Heart left ventricle (tissue), 16 donors: ENCODE results near the gene PPEF2. TPM values are rescaled to one million over a fixed set of nuclear protein-coding genes. Genes with fewer than 3 reads are reported as not detected.
A peak's percentile ranks its signal among the peaks of the same experiment; 100 is the strongest.

ENCODE experiments used
- ATAC-seq, 4 donors: fragments of 200-7000 bp; cut with Tn5 transposase; one replicate each; pipeline ENCODE4 v1.9.1; 2020 to 2022; ENCODE audit warnings: moderate library complexity in 4 of 4, mild to moderate bottlenecking in 3 of 4, moderate number of reproducible peaks in 1 of 4
- DNase-seq, 5 donors: peaks; one replicate each; pipeline ENCODE4 v3.0.0-alpha.2; 2020
- H3K27ac ChIP-seq, 12 donors: fragments of 200-600 bp; sonication (generic) in 4 of 12; one replicate each; pipeline versions ENCODE4 v1.5.0 to v1.8.0; 2016 to 2022; ENCODE audit warnings: mild to moderate bottlenecking in 2 of 12
- H3K27me3 ChIP-seq, 9 donors: fragments of 200-600 bp; sonication (generic) in 2 of 9; one replicate each; pipeline versions ENCODE4 v1.5.1 to v1.8.0; 2016 to 2022; ENCODE audit warnings: mild to moderate bottlenecking in 3 of 9
- H3K36me3 ChIP-seq, 9 donors: fragments of 200-600 bp; sonication (generic) in 2 of 9; one replicate each; pipeline versions ENCODE4 v1.5.0 to v1.8.0; 2018 to 2022; ENCODE audit warnings: mild to moderate bottlenecking in 2 of 9
- H3K4me1 ChIP-seq, 12 donors: fragments of 200-600 bp; sonication (generic) in 4 of 12; one replicate each; pipeline versions ENCODE4 v1.5.0 to v1.8.0; 2016 to 2022; ENCODE audit warnings: mild to moderate bottlenecking in 3 of 12
- H3K4me3 ChIP-seq, 12 donors: fragments of 200-600 bp; sonication (generic) in 4 of 12; one replicate each; pipeline versions ENCODE4 v1.5.0 to v1.8.0; 2017 to 2022; ENCODE audit warnings: mild to moderate bottlenecking in 9 of 12, moderate library complexity in 4 of 12
- H3K9me3 ChIP-seq, 12 donors: fragments of 200-600 bp; sonication (generic) in 4 of 12; one replicate each; pipeline versions ENCODE4 v1.5.0 to v1.8.0; 2016 to 2022; ENCODE audit warnings: mild to moderate bottlenecking in 1 of 12
- CTCF ChIP-seq, 12 donors: fragments of 200-600 bp; sonication (generic) in 4 of 12; IDR thresholded peaks; one replicate each; pipeline versions ENCODE4 v1.5.0 to v1.8.0; 2018 to 2022; ENCODE audit warnings: antibody characterized with exemption in 12 of 12, mild to moderate bottlenecking in 5 of 12
- POLR2A ChIP-seq, 2 donors: fragments of 450-650 bp; IDR thresholded peaks; one replicate each; pipeline ENCODE4 v1.6.1; 2017; ENCODE audit warnings: antibody characterized with exemption in 2 of 2, mild to moderate bottlenecking in 2 of 2, moderate library complexity in 2 of 2
- WGBS, 4 donors: extraction: QIAGEN DNeasy Blood & Tissue Kit in 2 of 4; methylation state at CpG; one replicate each; pipeline versions ENCODE4 v1.1.5 to v1.1.7; 2013 to 2018; 5-methylcytosine and 5-hydroxymethylcytosine counted together
- intact Hi-C, 10 donors: fragments of 100-400 bp; cut with DNase I; formaldehyde crosslinking; loops; one replicate each; pipeline versions ENCODE4 v1.11.1 to v1.14.2; 2022
- polyA plus RNA-seq, 2 donors: library from polyadenylated mRNA; stranded (reverse); fragments of 200-250 nt; gene quantifications; one replicate each; pipeline ENCODE4 v1.2.3, GENCODE V29; 2013
- total RNA-seq, 9 donors: library from RNA; depleted of rRNA in 2 of 9; stranded (reverse); fragments of >200 nt in 2 of 9; fragmentation: NEBNext Ultra II Directional in 3 of 9; extraction: Animal tissue kit (Norgen Biotek cat#: 25700) in 3 of 9; gene quantifications; one replicate each; pipeline versions ENCODE4 v1.1.0 to v1.2.4, GENCODE V29; 2016 to 2023
- donor health status: ischemic (EF 13 %, LVEDD 7.1; RV severe dilation, severe dysfunction).
- donor health status: healthy with polysubstance abuse.
- donor health status: DM: no; HTN: yes; CAD: no.
- donor health status: DM: no; HTN: no; CAD: no.
- donor health status: ischemic (EF 25% LVEDD 6.9; RV normal size, moderate dysfunction).
- donor health status: ischemic (EF 25% LVEDD 5.7; RV mildly dilated, moderate dysfunction).
- donor health status: healthy.
- donor health status: DM: yes; HTN: yes; CAD: no.
- donor health status: ischemic (EF 35%, LVEDD 5.7; RV mildly dilated, moderate dysfunction).
- donor health status: nonischemic (EF 11% LVEDD 7.7; RV severe dilation, severe dysfunction).
- donor health status: DM: yes; HTN: yes; CAD: no.
- donor health status: PGD.
- donor health status: ischemic (EF 29% LVEDD 5.4; RV normal size, mild dysfunction).
- donor health status: nonischemic (EF 23%, LVEDD 6.1; RV moderate dilation, normal function).

Gene PPEF2
- total and polyA plus RNA-seq, 11 donors, result not detected

GRCh38 chr4:75895744-75896314 lies 6.4 kb downstream of the PPEF2 start:
- no peaks in the 10 kb centered on the region for H3K4me1 ChIP-seq
- TF ChIP-seq CTCF (IDR thresholded peaks at IDR 0.05) (peak; percentile 33 to 66 (median 52)), POLR2A (IDR thresholded peaks at IDR 0.05) (no peak)
- H3K36me3 ChIP-seq, result no peaks in the 10 kb centered on the region
- ATAC-seq (peak in 2 of 4 donors; percentile 54 to 57), DNase-seq (no peak)
- H3K27me3 ChIP-seq, result no peaks in the 10 kb centered on the region
- no peak overlapping the region for H3K27ac ChIP-seq
- intact Hi-C loops, result no loop called here
- 48 to 52% (median 49%) methylated on average over 4 of the region's 4 CpGs for WGBS, 4 donors
- no peaks in the 10 kb centered on the region for H3K9me3 ChIP-seq
- H3K4me3 ChIP-seq, result no peak overlapping the region

GRCh38 chr4:75892508-75892907 lies 9.7 kb downstream of the PPEF2 start:
- Histone ChIP-seq H3K27me3 (no peaks in the 10 kb centered on the region), H3K9me3 (no peaks in the 10 kb centered on the region), H3K4me3 (no peak overlapping the region), H3K4me1 (no peaks in the 10 kb centered on the region), H3K27ac (no peak overlapping the region), H3K36me3 (no peaks in the 10 kb centered on the region)
- WGBS, 4 donors, result 74 to 84% (median 77%) methylated on average over 3 of the region's 3 CpGs
- DNase-seq (no peak), ATAC-seq (no peak)
- TF ChIP-seq POLR2A (IDR thresholded peaks at IDR 0.05) (no peak), CTCF (IDR thresholded peaks at IDR 0.05) (peak in 1 of 12 donors; percentile 6)
- intact Hi-C loops, result no loop called here

GRCh38 chr4:75891611-75892010 lies 10.6 kb downstream of the PPEF2 start:
- Histone ChIP-seq H3K4me1 (no peaks in the 10 kb centered on the region), H3K27me3 (no peaks in the 10 kb centered on the region), H3K27ac (no peak overlapping the region), H3K4me3 (no peak overlapping the region), H3K9me3 (no peaks in the 10 kb centered on the region), H3K36me3 (no peaks in the 10 kb centered on the region)
- WGBS, 4 donors, result 88 to 91% (median 90%) methylated on average over 13 to 14 of the region's 14 CpGs
- intact Hi-C loops, result no loop called here
- no peak for ATAC-seq
- no peak for DNase-seq
- TF ChIP-seq CTCF (IDR thresholded peaks at IDR 0.05), result no peak
- no peak for TF ChIP-seq POLR2A (IDR thresholded peaks at IDR 0.05)

- DNase-seq (no peak), ATAC-seq (no peak)
- Histone ChIP-seq H3K27ac (no peak overlapping the region), H3K4me3 (no peak overlapping the region), H3K36me3 (no peaks in the 10 kb centered on the region), H3K9me3 (no peaks in the 10 kb centered on the region), H3K27me3 (peaks cover 0 to 10% (median 0%) of the 10 kb centered on the region in 9 donors), H3K4me1 (no peaks in the 10 kb centered on the region)
- WGBS, 4 donors, result 88 to 92% (median 89%) methylated on average over 8 to 9 of the region's 9 CpGs
- TF ChIP-seq POLR2A (IDR thresholded peaks at IDR 0.05) (no peak), CTCF (IDR thresholded peaks at IDR 0.05) (no peak)
- intact Hi-C loops, result no loop called here
These were observed 12.6 kb downstream of the PPEF2 start for GRCh38 chr4:75889537-75890199.
